IPS-20b (cell line): ENCODE measurements around the gene MAP3K7CL.

Experiments
- H3K27ac ChIP-seq: one replicate; pipeline ENCODE4 v1.5.1; 2013; ENCODE audit warnings: low read length
- H3K27me3 ChIP-seq: 2 replicates; pipeline ENCODE4 v1.6.1; 2013; ENCODE audit warnings: mild to moderate bottlenecking, low read length, inconsistent platforms; ENCODE audit not compliant: insufficient read depth
- H3K36me3 ChIP-seq: 2 replicates; pipeline ENCODE4 v1.6.1; 2013; ENCODE audit warnings: low read depth, mild to moderate bottlenecking, inconsistent platforms, low read length, moderate library complexity; ENCODE audit not compliant: insufficient read depth
- H3K4me1 ChIP-seq: 2 replicates; pipeline ENCODE4 v1.6.1; 2013; ENCODE audit warnings: mild to moderate bottlenecking, control low read depth, inconsistent platforms, low read length, moderate library complexity; ENCODE audit not compliant: insufficient read depth
- H3K4me3 ChIP-seq: 2 replicates; pipeline ENCODE4 v1.5.1; 2013; ENCODE audit warnings: mild to moderate bottlenecking, low read length, inconsistent platforms
- H3K9ac ChIP-seq: 2 replicates; pipeline ENCODE4 v1.6.1; 2013; ENCODE audit warnings: low read depth, mild to moderate bottlenecking, inconsistent platforms, low read length, moderate library complexity
- H3K9me3 ChIP-seq: 2 replicates; pipeline ENCODE4 v1.6.1; 2013; ENCODE audit warnings: mild to moderate bottlenecking, low read depth, low read length, inconsistent platforms; ENCODE audit not compliant: insufficient read depth

Gene MAP3K7CL

GRCh38 chr21:29206445-29206844 is 76.0 kb downstream of the MAP3K7CL start:
- Histone ChIP-seq H3K4me1 (no peaks in the 10 kb centered on the region), H3K9ac (no peak overlapping the region), H3K9me3 (peaks cover 4% of the 10 kb centered on the region), H3K36me3 (no peaks in the 10 kb centered on the region), H3K27me3 (no peaks in the 10 kb centered on the region), H3K4me3 (no peak overlapping the region), H3K27ac (no peak overlapping the region)

DNA sequence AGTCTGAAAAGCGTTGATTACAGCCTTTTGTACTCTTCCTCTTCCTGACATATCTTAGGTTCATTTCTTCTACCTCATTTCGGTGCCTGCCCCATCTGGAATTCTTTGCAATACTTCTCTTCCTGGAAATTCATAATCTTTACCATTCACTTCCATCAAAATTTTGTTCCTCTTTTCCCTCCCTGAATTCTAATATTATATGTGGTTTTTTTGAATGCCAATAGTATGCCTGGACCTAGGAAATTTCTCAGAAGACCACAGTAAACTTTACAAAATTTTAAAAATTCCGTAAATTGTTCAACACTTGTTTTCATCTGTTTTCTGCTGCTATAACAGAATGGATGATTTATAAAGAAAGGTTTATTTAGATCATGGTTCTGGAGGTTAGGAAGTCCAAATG is 76.8 kb downstream of the MAP3K7CL start:
- Histone ChIP-seq H3K4me3 (no peak overlapping the region), H3K27me3 (no peaks in the 10 kb centered on the region), H3K9ac (no peak overlapping the region), H3K9me3 (no peaks in the 10 kb centered on the region), H3K27ac (no peak overlapping the region), H3K36me3 (no peaks in the 10 kb centered on the region), H3K4me1 (no peaks in the 10 kb centered on the region)

- H3K4me1 ChIP-seq, result no peaks in the 10 kb centered on the region
- no peak overlapping the region for H3K27ac ChIP-seq
- H3K4me3 ChIP-seq, result no peak overlapping the region
- H3K36me3 ChIP-seq, result no peaks in the 10 kb centered on the region
- H3K9ac ChIP-seq, result no peak overlapping the region
- no peaks in the 10 kb centered on the region for H3K9me3 ChIP-seq
- no peaks in the 10 kb centered on the region for H3K27me3 ChIP-seq
These were observed 77.7 kb downstream of the MAP3K7CL start for GRCh38 chr21:29208044-29208681.

GRCh38 chr21:29208682-29209059 is 78.2 kb downstream of the MAP3K7CL start:
- no peak overlapping the region for H3K9ac ChIP-seq
- H3K27me3 ChIP-seq, result no peaks in the 10 kb centered on the region
- no peaks in the 10 kb centered on the region for H3K36me3 ChIP-seq
- no peaks in the 10 kb centered on the region for H3K9me3 ChIP-seq
- H3K27ac ChIP-seq, result no peak overlapping the region
- H3K4me1 ChIP-seq, result no peaks in the 10 kb centered on the region
- no peak overlapping the region for H3K4me3 ChIP-seq

- no peaks in the 10 kb centered on the region for H3K36me3 ChIP-seq
These were observed 79.3 kb downstream of the MAP3K7CL start for GRCh38 chr21:29209696-29210095.

GRCh38 chr21:29211205-29211604 is 80.8 kb downstream of the MAP3K7CL start:
- H3K27me3 ChIP-seq, result no peaks in the 10 kb centered on the region
- H3K4me3 ChIP-seq, result no peak overlapping the region
- H3K9me3 ChIP-seq, result no peaks in the 10 kb centered on the region
- H3K9ac ChIP-seq, result no peak overlapping the region
- H3K27ac ChIP-seq, result no peak overlapping the region
- H3K36me3 ChIP-seq, result no peaks in the 10 kb centered on the region
- no peaks in the 10 kb centered on the region for H3K4me1 ChIP-seq

More at GRCh38 chr21:29209696-29210095, 79.3 kb downstream of the MAP3K7CL start:
- no peak overlapping the region for H3K27ac ChIP-seq
- no peaks in the 10 kb centered on the region for H3K9me3 ChIP-seq
- H3K4me1 ChIP-seq, result no peaks in the 10 kb centered on the region
- no peak overlapping the region for H3K4me3 ChIP-seq
- no peaks in the 10 kb centered on the region for H3K27me3 ChIP-seq
- H3K9ac ChIP-seq, result no peak overlapping the region

DNA sequence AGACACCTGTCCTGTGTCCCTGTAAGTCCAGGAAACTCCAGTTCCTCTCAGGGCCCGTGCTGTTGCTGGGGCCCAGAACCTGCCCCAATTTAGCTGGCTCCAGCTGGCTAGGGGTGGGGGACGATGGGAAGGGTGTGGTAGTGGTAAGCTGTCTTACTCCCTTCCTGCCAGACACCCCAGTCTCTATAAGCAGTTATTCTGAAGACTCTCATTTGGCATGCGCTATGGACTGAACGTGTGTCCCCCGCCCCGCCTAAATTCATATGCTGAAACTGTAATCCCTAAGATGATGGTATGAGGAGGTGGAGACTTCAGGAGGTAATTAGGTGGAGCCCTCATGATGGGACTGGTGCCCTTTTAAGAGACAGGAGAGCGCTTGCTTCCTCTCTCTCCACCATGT is 82.0 kb downstream of the MAP3K7CL start:
- Histone ChIP-seq H3K36me3 (no peaks in the 10 kb centered on the region), H3K9ac (no peak overlapping the region), H3K4me3 (no peak overlapping the region), H3K4me1 (no peaks in the 10 kb centered on the region), H3K9me3 (no peaks in the 10 kb centered on the region), H3K27me3 (no peaks in the 10 kb centered on the region), H3K27ac (no peak overlapping the region)

GRCh38 chr21:29213513-29214385 is 83.3 kb downstream of the MAP3K7CL start:
- no peaks in the 10 kb centered on the region for H3K36me3 ChIP-seq

DNA sequence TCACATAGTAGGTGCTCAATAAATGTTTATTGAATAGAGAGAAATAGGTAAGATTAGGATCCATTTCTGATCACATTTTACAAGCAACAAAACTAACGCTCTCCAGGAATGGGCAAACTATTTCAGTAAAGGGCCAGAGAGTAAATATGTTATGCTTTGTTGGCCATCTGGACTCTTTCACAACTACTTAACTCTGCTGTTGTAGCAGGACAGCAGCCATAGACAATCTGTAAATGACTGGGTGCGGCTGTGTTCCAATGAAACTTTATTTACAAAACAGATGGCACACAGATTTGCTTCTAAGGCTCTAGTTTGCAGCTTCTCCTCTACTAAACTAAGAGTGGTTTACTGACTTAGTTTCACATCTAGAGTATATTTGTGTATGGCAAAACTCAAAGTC is 85.3 kb downstream of the MAP3K7CL start:
- H3K9ac ChIP-seq, result no peak overlapping the region
- H3K4me1 ChIP-seq, result no peaks in the 10 kb centered on the region
- H3K27ac ChIP-seq, result no peak overlapping the region
- H3K4me3 ChIP-seq, result no peak overlapping the region
- no peaks in the 10 kb centered on the region for H3K27me3 ChIP-seq
- H3K9me3 ChIP-seq, result no peaks in the 10 kb centered on the region
- H3K36me3 ChIP-seq, result no peaks in the 10 kb centered on the region

More at GRCh38 chr21:29213513-29214385, 83.3 kb downstream of the MAP3K7CL start:
- Histone ChIP-seq H3K27me3 (no peaks in the 10 kb centered on the region), H3K4me3 (no peak overlapping the region), H3K9ac (no peak overlapping the region), H3K27ac (no peak overlapping the region), H3K9me3 (no peaks in the 10 kb centered on the region), H3K4me1 (no peaks in the 10 kb centered on the region)

GRCh38 chr21:29217818-29218291 is 87.4 kb downstream of the MAP3K7CL start:
- no peak overlapping the region for H3K4me3 ChIP-seq
- no peaks in the 10 kb centered on the region for H3K27me3 ChIP-seq
- no peaks in the 10 kb centered on the region for H3K36me3 ChIP-seq
- H3K4me1 ChIP-seq, result no peaks in the 10 kb centered on the region
- H3K9me3 ChIP-seq, result no peaks in the 10 kb centered on the region
- H3K27ac ChIP-seq, result no peak overlapping the region
- no peak overlapping the region for H3K9ac ChIP-seq

DNA sequence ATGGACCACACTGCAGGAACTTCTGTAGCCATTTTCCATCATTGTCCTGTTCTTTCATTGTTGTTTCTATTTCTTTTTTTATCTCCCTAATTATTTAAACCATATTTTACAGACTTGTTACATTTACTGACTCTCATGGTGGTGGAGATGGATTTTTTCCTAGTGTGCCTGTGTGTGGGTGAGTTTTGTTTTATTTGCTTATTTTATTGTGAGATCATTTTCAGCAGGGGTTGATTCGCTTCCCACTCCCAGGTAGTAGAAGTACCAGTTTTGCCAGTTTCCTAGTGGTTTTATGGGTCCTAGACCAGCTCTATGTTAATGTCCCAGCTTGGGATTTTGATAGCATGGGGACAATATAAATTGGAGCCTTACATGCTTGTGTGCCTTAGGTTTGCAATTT is 88.3 kb downstream of the MAP3K7CL start:
- no peaks in the 10 kb centered on the region for H3K36me3 ChIP-seq

More for the DNA sequence above, 88.3 kb downstream of the MAP3K7CL start:
- Histone ChIP-seq H3K9ac (no peak overlapping the region), H3K27me3 (no peaks in the 10 kb centered on the region), H3K4me1 (no peaks in the 10 kb centered on the region), H3K9me3 (no peaks in the 10 kb centered on the region), H3K4me3 (no peak overlapping the region), H3K27ac (no peak overlapping the region)
